H54 (cell line): ENCODE results near the gene PPIP5K1.

ENCODE experiments used
- DNase-seq: peaks from one replicate; pipeline ENCODE4 v3.0.0; 2011; ENCODE audit warnings: low spot score, mixed read lengths; ENCODE audit not compliant: insufficient read length
- FAIRE-seq: peaks from 3 replicates; lab custom pipeline; 2011; peaks lifted over from hg19 to GRCh38; lab: Jason Lieb, UNC
- POLR2A ChIP-seq: IDR thresholded peaks from 2 replicates; pipeline ENCODE4 v1.6.1; 2011; ENCODE audit warnings: low read depth, mild to moderate bottlenecking, low read length

PPIP5K1 gene

DNA sequence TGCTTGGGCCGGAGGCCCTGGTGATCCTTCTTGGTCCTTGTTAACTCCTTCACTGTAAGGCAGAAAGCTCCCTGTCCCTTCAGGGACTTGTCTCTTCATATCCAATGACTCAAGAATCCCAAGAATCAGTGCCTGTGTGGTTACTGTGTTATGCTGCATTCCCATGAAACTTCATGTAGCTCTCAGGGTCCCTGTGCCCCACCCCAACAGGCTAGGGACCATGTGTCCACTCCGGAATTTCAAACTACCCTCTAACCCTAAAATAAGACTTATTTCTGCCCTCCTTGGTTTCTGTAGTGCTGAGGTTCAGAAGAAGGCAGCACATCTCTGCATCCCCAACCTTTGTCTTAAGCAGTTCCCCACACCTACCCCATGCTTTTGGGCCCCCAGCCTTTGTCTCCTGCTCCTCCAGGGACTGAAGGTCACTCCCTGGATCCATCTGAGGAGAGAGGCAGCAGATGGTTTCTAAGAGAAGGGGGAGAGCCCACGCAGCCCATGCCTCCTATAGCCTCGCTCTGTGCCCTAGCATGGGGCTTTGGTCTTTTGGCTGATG, 73.1 kb downstream of the PPIP5K1 start:
- DNase-seq (no peak), FAIRE-seq (no peak)
- TF ChIP-seq POLR2A: no peak

DNA sequence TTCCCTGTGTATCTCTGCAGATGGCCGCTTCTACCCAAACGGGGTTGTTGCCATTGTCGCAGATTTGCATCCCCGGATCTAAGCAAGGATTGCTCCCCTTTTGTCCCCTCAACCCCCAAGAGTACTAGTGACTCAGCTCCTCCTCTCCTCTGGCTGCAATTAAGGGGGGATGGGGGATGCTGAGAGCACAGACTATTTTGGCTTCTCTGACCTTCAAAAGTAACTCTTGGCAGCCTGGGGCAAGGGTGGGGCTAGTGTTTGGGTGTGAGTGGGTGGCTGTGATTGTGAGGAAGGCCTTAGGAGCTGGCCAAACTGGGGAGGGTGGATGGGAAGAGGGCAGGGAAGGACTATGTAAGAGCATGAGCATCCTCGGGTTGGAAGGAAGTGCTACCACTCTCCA, 73.8 kb downstream of the PPIP5K1 start:
- no peak for TF ChIP-seq POLR2A
- FAIRE-seq (no peak), DNase-seq (no peak)

DNA sequence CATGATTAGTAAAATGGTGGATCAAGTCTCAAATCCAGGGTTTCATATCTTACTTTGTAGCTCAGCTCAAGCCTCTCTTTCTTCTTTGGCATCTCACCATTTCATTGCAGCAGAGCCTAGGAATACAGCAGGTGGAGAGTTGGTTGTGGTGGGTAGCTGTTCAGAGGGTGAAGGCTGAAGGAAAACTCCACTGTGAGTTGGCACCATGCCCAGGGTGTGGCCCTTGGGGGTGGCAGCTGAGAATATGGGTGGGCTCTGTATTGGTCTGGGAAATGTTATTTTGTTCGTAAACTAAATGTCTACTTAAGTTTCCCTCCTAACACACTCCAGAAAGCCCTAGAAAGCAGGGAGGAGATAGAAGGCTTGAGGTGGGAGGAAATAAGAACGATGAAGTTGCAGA, 74.3 kb downstream of the PPIP5K1 start:
- DNase-seq (no peak), FAIRE-seq (no peak)

DNA sequence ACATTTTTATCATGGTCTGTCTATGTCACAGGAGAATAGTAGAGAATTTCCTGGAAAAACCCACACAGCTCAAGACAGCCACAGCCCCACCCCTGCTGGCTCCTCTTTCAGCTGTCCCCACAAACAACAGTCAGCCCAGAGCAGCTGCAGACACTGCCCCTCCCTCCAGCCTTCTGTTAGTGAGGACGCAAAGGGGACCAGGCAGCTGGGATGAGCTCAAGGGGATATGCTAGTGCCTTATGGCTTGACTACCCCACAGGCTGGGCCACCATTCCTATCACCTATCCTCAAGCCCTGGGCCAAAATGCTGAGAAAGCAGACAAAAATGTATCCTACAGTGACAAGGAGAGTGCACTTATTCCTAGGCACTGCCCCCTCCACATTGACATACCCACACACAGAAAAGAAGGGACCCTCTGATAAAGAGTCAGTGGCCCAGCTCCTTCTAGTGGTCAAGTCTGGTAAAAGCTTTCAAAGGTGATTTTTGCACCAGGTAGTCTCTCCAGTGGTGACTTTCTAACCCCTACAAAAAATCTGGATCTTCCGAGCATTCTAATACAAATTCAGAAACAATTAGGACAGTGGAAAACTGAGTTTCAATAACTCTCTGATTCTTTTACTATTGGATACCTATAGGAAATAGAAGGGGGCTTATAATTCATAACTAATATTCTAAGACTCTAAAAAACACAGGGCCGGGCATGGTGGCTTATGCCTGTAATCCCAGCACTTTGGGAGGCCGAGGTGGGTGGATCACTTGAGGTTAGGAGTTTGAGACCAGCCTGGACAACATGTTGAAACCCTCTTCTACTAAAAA, 75.6 kb downstream of the PPIP5K1 start:
- FAIRE-seq (no peak), DNase-seq (no peak)
- no peak for TF ChIP-seq POLR2A

More for the DNA sequence above, 74.3 kb downstream of the PPIP5K1 start:
- no peak for TF ChIP-seq POLR2A

DNA sequence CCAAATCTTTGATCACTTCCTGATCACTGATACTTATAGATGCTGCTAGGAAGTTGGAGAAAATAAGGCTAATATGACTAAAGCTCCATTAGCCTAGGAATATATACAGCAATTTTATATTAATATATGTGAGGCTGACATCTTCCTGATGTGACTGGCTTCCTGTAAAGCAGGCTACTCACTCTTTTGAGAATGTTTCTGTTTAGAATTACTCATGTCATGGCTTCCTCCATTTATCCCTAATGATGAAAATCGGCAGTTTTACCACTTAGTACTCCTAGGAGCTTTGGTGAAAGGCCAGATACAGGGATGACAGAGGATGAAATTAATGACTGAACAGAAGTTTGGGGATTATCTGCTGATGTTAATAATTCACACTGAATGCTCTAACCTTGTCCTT, 76.5 kb downstream of the PPIP5K1 start:
- DNase-seq: no peak
- no peak for FAIRE-seq
- TF ChIP-seq POLR2A: no peak

DNA sequence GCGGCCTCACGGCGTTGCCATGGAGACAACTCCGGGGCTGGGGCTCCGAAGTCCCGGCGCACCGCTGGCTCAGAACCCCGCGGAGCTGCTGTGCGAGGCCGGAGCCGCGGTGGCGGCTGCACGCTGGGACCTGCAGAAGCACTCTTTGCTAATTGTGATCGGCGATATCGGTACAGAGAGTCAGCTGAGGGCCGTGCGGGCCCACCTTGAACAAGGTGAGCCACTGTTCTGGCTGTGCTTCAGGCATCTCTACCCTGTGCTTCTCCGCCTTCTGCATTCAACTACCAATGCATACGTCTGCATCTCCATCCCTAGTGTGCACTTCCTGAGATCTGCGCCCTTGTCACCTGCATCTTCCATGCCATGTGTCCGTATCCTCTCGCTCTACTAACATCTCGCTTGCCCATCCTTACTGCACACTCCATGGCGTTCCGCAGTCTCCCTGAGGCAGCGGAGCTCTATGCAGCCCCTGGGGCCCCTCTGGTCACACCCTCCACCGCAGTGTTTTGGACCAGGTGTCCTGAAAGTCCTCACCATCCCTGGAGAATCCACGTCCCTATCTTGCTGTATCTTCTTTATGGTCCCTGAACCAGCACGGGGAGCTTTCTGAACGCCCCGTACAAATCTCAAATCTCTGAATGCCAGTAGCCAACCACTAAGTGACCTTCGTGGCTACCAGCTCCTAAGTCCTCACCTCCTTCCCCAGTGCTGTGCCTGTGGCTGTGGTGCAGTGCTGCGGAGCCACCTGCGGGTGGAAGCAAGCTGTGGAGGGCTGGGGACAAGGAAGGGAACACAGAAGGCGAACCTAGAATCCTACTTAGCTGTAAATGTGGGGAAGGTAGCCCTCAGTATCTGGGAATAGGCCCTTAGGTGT, 78.8 kb downstream of the PPIP5K1 start:
- FAIRE-seq (no peak), DNase-seq (no peak)
- TF ChIP-seq POLR2A: no peak

DNA sequence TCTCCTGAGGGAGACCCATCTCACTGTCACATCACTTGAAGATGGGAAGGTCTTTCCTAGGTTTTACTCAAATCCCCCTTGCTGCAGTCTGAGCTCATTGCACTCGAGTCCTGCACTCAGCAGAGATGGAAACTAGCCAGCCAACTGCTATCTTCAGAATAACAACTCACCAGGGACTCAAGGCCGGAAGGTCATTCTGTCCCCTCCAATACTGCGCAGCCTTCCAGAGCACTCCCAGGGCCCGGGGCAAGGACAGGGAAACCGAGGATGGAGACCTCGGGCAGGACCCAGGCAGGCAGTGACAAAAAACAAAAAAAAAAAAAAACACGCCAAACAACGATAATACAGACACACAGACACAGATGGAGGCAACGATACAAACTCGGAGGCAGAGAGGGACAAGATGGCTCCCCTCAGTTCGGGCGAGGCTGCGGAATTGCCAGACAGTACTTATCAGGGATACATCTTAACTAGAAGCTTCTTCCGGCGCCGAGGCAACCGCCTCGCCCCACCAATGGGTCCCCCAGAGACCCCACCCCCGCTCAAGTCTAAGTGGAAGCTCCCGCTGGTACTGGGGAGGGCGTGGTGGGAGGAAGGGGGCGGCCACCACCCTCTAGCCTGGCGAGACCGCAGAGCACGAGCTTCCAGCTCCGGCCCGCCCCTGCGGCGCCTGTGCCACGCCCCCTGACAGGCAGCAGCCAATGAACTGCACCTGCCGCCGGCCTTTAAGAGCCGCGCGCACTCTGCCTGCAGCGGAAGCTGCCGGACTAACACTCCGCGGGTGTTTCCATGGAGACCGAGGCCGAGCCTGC, 79.6 kb downstream of the PPIP5K1 start:
- peak; percentile 25; the same call in 1 of the 2 replicates for TF ChIP-seq POLR2A
- DNase-seq: peak; percentile 91
- FAIRE-seq: peak; percentile 78

DNA sequence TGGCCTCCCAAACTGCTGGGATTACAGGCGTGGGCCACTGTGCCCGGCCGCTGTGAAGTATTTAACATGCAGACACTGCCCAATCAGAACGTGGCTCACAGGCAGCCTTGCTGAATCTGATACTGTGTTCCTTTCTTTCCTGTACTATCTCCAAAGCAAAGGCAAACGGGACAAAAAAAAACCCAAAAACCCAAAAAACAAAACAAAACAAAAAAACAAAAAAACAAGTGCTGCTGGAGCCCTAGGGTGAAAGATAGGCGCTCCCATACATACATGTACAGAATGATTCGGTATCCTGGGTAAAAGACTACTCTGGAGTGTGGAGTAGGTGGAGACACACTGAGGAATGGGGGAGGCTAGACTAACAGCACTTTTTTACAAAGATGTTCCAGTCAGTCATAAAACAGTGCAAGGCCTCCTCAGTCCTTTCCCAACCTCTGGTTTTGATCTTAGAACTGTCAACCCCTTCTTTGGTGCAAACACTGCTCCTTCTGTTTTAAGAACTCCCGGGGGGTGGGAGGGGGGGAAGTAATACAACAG, 80.3 kb downstream of the PPIP5K1 start:
- FAIRE-seq (no peak), DNase-seq (no peak)
- TF ChIP-seq POLR2A: no peak

DNA sequence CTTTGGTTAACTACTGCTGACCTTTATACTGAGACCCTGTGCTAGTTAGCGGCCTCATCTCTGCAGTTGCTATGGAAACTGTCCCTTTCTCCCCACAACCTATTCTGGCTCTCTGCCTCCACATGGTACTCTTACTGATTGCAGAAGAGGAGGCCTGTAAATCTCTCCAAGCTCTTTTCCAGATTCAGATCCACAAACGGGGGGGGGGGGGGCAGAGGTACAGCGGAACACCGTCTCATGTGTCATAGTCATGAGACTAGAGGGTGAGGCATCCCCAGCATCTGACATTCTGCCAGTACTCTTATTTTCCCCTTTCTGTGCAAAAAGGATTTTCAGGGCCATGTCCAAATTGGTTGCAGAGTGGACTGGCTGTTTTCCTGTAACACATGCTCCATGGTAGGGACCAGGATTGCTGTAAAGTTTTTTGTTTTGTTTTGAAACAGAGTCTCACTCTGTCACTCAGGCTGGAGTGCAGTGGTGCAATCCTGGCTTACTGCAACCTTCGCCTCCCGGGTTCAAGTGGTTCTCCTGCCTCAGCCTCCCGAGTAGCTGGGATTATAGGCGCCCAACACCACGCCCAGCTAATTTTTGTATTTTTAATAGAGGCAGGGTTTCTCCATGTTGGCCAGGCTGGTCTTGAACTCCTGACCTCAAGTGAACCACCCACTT, 80.9 kb downstream of the PPIP5K1 start:
- DNase-seq: no peak
- TF ChIP-seq POLR2A: no peak
- no peak for FAIRE-seq

DNA sequence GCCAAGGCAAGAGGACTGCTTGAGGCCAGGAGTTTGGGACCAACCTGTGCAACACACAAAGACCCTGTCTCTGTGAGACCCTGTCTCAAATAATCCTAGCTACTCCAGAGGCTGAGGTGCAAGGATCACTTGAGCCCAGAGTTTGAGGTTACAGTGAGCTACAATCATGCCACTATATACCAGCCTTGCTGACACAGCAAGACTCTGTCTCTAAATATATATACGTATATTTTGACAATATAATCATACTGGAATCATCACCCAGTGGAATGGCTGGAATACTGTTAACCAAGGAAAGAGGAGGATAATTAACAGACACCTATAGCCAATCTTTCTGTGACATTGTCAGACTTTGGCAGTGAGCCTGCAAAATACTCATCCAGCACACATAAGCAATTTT, 81.6 kb downstream of the PPIP5K1 start:
- TF ChIP-seq POLR2A: no peak
- no peak for DNase-seq
- no peak for FAIRE-seq

DNA sequence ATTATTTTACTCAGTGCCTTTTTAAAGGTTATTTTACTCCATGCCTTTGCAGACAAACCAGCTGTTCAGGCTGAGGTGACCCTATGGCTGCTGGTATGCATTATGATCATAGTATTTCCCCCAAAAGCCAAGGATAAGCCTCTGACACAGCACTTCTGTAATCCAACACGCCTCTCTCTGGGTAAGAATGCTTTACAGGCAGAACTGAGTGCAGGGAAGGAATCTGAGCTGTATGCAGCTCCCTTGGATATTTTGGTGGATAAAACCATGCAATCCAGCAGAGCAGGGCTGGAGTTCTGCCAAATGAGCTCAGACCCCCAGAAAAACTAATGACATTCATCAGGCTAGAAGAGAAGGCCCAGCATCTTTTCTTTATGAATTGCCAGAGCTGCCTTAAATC, 84.3 kb downstream of the PPIP5K1 start:
- TF ChIP-seq POLR2A: no peak
- FAIRE-seq (no peak), DNase-seq (no peak)

DNA sequence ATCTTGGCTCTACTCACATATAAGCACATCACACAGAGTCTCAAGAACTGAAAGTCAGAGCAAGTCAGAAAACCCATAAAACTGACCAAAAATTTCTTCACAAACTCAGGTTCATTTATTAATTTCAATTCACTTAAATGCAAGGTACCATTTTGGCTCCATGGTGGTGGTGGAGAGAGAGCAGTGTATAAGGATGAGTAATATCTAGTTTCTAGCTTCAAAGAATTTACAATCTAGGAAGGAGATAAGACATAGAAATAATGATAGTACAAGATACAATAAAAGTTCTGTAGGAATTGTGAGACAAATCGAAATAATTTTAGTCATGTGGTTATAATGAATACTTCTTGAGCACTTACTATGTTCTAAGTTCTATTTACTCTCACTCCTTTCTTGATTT, 90.4 kb downstream of the PPIP5K1 start:
- no peak for TF ChIP-seq POLR2A
- no peak for FAIRE-seq
- DNase-seq: no peak
